Neutrophil (primary cell): ENCODE data around the gene METTL23.
A peak's percentile ranks its signal among the peaks of the same experiment; 100 is the strongest.
"Not testable (repeated sequence)": the region's sequence is repeated elsewhere in the genome, so short reads cannot be mapped to it uniquely, and the experiment has no call there.

Experiments used
- H3K27ac ChIP-seq: fragments of 200-600 bp; sonication (generic); 2 replicates; pipeline ENCODE4 v1.5.1; 2016; ENCODE audit warnings: mild to moderate bottlenecking, moderate library complexity
- H3K27me3 ChIP-seq: fragments of 200-600 bp; sonication (generic); 2 replicates; pipeline ENCODE4 v1.6.0; 2016; ENCODE audit warnings: mild to moderate bottlenecking
- H3K36me3 ChIP-seq: fragments of 200-600 bp; sonication (generic); 2 replicates; pipeline ENCODE4 v1.5.1; 2017
- H3K4me1 ChIP-seq, 2 experiments: fragments of 200-600 bp in 1 of 2; sonication (generic) in 1 of 2; 1 replicate in 1 of 2; 2 replicates in 1 of 2; pipeline versions ENCODE4 v1.5.1 to v1.6.1; 2013 to 2016; ENCODE audit warnings: low read depth in 1 of 2, low read length in 1 of 2, mild to moderate bottlenecking in 1 of 2, moderate library complexity in 1 of 2; ENCODE audit not compliant: control insufficient read depth in 1 of 2, insufficient read depth in 1 of 2
- H3K4me3 ChIP-seq, 2 experiments: fragments of 200-600 bp in 1 of 2; sonication (generic) in 1 of 2; 1 replicate in 1 of 2; 2 replicates in 1 of 2; pipeline ENCODE4 v1.5.1; 2013 to 2016; ENCODE audit warnings: low read depth in 1 of 2, low read length in 1 of 2, mild to moderate bottlenecking in 1 of 2, moderate library complexity in 1 of 2
- H3K9me3 ChIP-seq: fragments of 200-600 bp; sonication (generic); 2 replicates; pipeline ENCODE4 v1.5.1; 2016
- TF ChIP-seq, protein P1 (sequence below): fragments of 200-600 bp; sonication (generic); IDR thresholded peaks from 2 replicates; pipeline ENCODE4 v1.5.1; 2016; ENCODE audit warnings: antibody characterized with exemption

The METTL23 gene

DNA sequence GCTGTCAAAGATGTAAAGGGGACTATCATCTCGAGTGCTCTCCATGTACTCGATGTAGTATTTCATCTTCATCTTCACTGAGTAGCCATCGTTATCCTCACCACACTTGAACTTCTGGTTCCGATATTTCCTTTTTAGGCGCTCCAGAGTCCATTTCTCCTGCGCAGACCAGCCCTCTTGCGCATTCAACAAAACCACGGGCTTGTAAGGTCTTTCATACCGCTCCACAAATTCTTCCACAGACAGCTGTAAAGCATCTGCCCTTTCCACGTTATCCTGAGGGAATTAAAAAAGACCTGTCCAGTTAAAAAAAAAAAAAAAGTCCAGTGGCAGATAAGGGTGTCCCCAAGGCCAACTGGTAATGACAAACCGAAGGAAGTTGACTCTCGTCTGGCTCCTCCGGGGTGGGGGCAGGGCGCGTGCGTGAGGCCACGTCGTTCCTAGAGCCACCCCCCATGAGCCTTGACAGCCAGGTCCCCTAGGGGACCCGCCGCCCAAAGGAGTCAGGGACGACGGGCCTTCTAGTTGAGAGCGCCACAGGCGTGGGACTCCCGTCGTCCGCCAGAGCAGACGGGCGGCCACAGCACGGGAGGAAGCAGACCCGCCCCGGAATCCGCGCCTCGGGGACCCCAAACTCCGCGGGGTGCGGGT, 934 bp upstream of the METTL23 start:
- H3K36me3 ChIP-seq: peaks cover 43% of the 10 kb centered on the region
- no peaks in the 10 kb centered on the region for H3K27me3 ChIP-seq
- H3K4me1 ChIP-seq: peaks cover 33 to 44% of the 10 kb centered on the region in 2 experiments
- H3K9me3 ChIP-seq: no peaks in the 10 kb centered on the region
- H3K4me3 ChIP-seq: peak overlapping the region; percentile 94 to 95
- TF ChIP-seq, protein P1, sequence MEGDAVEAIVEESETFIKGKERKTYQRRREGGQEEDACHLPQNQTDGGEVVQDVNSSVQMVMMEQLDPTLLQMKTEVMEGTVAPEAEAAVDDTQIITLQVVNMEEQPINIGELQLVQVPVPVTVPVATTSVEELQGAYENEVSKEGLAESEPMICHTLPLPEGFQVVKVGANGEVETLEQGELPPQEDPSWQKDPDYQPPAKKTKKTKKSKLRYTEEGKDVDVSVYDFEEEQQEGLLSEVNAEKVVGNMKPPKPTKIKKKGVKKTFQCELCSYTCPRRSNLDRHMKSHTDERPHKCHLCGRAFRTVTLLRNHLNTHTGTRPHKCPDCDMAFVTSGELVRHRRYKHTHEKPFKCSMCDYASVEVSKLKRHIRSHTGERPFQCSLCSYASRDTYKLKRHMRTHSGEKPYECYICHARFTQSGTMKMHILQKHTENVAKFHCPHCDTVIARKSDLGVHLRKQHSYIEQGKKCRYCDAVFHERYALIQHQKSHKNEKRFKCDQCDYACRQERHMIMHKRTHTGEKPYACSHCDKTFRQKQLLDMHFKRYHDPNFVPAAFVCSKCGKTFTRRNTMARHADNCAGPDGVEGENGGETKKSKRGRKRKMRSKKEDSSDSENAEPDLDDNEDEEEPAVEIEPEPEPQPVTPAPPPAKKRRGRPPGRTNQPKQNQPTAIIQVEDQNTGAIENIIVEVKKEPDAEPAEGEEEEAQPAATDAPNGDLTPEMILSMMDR: no peak
- peak overlapping the region; percentile 91 for H3K27ac ChIP-seq

DNA sequence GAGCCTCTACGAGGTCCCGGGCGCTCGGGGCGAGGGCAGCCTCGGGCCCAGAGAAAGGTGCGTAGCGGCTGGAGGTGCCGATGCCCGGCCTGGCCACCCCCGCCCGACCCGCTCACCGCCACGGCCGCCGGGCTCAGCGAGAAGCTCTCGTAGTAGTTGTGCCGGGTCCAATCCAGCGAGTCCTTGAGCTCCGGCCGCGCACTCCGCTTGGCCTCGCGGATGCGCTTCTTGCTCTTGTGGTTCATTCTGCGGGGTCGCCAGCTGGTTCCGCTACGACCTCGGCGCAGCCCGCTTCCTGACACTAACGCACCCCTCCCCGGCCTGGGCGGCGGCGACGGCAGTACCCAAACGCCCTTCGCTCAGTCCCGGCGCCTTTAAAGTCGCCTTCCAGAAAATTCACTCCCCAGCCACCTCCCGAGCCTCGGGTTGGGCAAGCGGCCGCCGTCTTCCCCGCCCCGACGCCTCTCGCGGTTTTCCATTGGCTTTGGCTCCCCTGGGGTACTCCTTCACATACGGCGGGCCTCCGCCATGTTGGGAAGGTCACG, 336 bp upstream of the METTL23 start, which contains the start of gene JMJD6:
JMJD6 (minus strand) TSS at position 376 of the 545 bp plus-strand sequence; CDS start at position 245, 131 bp downstream.
- Histone ChIP-seq H3K4me3 (peak within 1 kb of the TSS; percentile 94 to 95), H3K36me3 (peaks cover 39% of the 10 kb centered on the region), H3K27me3 (no peaks in the 10 kb centered on the region), H3K27ac (peak within 1 kb of the TSS; percentile 91), H3K9me3 (no peaks in the 10 kb centered on the region), H3K4me1 (peaks cover 33 to 47% of the 10 kb centered on the region in 2 experiments)
- TF ChIP-seq, protein P1: no peak

DNA sequence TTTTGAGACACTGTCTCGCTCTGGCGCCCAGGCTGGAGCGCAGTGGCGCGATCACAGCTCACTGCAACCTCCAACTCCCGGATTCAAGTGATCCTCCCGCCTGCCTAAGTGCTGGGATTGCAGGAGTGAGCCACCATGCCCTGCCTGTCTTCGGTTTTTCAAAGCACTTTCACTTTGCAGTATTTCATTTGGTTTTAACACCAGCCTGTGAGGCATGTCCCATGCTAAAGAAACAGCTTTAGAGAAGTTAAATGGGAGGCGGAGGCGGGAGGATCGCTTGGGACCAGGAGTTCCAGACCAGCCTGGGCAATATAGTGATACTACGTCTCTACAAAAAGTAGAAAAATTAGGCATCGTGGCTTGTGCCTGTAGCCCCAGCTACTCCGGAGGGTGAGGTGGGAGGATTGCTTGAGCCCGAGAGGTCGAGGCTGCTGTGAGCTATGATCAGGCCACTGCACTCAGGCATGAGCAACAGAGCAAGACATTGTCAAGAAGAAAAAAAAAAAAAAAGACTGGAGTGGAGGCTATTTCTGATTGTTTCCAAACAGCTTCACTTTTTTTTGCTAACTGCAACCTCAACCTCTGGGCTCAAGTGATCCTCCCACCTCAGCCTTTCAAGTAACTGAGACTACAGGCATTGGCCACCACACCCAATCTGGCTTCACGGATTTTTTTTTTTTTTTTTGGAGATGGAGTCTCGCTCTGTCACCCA, 1.3 kb downstream of the METTL23 start:
- H3K27me3 ChIP-seq: no peaks in the 10 kb centered on the region
- H3K27ac ChIP-seq: peak overlapping the region; percentile 91
- H3K4me1 ChIP-seq: peaks cover 32 to 57% of the 10 kb centered on the region in 2 experiments
- H3K9me3 ChIP-seq: no peaks in the 10 kb centered on the region
- H3K4me3 ChIP-seq: peak overlapping the region; percentile 94 to 95
- TF ChIP-seq, protein P1: no peak
- peaks cover 38% of the 10 kb centered on the region for H3K36me3 ChIP-seq

DNA sequence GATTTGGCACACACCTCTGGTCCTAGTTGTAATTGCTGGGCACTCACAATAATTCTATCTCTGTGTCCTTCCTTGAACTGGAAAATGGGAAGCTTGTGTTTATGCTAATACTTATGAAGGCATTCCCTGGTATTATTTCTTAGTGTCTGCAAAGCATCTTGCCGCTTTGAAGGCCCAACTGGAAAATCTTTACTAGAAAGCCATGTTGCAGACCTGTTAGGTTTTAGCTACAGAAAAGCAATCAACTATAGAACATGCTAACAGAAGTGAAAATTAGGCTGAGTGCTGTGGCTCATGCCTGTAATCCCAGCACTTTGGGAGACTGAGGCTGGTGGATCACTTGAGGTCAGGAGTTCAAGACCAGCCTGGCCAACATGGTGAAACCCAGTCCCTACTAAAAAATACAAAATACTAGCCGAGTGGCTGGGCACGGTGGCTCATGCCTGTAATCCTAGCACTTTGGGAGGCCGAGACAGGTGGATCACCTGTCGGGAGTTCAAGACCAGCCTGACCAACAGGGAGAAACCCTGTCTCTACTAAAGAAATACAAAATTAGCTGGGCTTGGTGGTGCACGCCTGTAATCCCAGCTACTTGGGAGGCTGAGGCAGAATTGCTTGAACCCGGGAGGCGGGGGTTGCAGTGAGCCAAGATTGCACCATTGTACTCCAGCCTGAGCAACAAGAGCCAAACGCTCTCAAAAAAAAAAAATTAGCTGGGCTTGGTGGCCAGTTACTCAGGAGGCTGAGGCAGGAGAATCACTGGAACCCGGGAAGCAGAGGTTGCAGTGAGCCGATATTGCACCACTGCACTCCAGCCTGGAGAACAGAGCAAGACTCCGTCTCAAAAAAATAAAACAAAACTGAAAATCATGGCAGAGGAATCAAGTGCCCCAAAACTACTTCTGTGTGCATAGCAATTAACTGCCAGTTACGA, 5.4 kb downstream of the METTL23 start:
- H3K9me3 ChIP-seq, H3K27me3 ChIP-seq, H3K4me3 ChIP-seq: not testable (repeated sequence)
- H3K27ac ChIP-seq: peak overlapping the region; percentile 96
- H3K4me1 ChIP-seq: peaks cover 46 to 60% of the 10 kb centered on the region in 2 experiments
- peaks cover 44% of the 10 kb centered on the region for H3K36me3 ChIP-seq

DNA sequence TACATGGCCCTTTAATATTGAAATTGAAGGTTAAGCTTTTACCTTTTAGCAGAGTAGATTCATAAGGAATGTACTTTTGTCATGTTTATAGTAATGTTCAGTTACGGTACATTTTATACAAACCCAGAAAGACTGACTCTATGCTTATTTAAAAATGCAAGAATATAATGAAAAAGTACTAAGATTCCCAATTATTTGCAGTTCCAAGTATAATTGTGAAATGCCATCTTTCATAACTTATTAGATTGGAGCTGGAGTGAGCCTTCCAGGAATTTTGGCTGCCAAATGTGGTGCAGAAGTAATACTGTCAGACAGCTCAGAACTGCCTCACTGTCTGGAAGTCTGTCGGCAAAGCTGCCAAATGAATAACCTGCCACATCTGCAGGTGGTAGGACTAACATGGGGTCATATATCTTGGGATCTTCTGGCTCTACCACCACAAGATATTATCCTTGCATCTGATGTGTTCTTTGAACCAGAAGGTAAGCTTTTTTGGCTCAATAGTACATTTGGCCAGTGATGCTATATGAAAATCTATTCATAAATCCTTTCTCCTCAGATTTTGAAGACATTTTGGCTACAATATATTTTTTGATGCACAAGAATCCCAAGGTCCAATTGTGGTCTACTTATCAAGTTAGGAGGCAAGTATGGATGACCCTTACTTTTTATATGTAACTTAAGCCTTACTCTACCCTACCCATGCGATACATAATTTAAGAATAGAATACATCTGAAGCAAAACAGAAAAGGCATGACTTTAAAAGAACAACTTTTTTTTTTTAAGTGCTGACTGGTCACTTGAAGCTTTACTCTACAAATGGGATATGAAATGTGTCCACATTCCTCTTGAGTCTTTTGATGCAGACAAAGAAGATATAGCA, 6.3 kb downstream of the METTL23 start:
- Histone ChIP-seq H3K27me3 (no peaks in the 10 kb centered on the region), H3K36me3 (peaks cover 44% of the 10 kb centered on the region), H3K4me3 (no peak overlapping the region), H3K27ac (peak overlapping the region; percentile 96), H3K4me1 (peaks cover 37 to 51% of the 10 kb centered on the region in 2 experiments), H3K9me3 (no peaks in the 10 kb centered on the region)
- TF ChIP-seq, protein P1: no peak
